WI38 (cell line): ENCODE measurements around the gene MON2.
"Not testable (repeated sequence)": the region's sequence is repeated elsewhere in the genome, so short reads cannot be mapped to it uniquely, and the experiment has no call there.

Experiments used
- H3K4me3 ChIP-seq: 2 replicates; pipeline ENCODE4 v1.5.1; 2011; ENCODE audit warnings: low read depth, mild to moderate bottlenecking, control low read depth, low read length
- TF ChIP-seq, protein P1 (sequence below): IDR thresholded peaks from 2 replicates; pipeline ENCODE4 v1.5.1; 2012; ENCODE audit warnings: low read depth, mild to moderate bottlenecking, control low read depth, low read length

MON2 gene

DNA sequence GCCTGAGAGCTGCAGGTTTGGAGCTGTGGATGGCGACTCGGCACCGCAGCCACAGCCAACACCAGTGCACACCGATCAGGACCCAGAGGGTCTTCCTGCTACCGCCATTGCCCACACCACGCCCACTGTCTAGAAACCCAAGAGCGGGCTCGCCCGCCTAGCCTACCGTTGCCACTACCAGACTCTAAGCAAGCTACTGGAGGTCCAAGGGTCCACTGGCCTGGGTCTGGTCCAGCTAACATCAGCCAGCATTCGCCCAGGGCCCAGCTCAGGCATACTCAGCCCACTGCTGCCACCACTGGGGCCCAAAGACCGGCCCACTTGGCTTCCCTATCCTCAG, 30.5 kb upstream of the MON2 start:
- H3K4me3 ChIP-seq = no peak overlapping the region
- TF ChIP-seq, protein P1, sequence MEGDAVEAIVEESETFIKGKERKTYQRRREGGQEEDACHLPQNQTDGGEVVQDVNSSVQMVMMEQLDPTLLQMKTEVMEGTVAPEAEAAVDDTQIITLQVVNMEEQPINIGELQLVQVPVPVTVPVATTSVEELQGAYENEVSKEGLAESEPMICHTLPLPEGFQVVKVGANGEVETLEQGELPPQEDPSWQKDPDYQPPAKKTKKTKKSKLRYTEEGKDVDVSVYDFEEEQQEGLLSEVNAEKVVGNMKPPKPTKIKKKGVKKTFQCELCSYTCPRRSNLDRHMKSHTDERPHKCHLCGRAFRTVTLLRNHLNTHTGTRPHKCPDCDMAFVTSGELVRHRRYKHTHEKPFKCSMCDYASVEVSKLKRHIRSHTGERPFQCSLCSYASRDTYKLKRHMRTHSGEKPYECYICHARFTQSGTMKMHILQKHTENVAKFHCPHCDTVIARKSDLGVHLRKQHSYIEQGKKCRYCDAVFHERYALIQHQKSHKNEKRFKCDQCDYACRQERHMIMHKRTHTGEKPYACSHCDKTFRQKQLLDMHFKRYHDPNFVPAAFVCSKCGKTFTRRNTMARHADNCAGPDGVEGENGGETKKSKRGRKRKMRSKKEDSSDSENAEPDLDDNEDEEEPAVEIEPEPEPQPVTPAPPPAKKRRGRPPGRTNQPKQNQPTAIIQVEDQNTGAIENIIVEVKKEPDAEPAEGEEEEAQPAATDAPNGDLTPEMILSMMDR = no peak

DNA sequence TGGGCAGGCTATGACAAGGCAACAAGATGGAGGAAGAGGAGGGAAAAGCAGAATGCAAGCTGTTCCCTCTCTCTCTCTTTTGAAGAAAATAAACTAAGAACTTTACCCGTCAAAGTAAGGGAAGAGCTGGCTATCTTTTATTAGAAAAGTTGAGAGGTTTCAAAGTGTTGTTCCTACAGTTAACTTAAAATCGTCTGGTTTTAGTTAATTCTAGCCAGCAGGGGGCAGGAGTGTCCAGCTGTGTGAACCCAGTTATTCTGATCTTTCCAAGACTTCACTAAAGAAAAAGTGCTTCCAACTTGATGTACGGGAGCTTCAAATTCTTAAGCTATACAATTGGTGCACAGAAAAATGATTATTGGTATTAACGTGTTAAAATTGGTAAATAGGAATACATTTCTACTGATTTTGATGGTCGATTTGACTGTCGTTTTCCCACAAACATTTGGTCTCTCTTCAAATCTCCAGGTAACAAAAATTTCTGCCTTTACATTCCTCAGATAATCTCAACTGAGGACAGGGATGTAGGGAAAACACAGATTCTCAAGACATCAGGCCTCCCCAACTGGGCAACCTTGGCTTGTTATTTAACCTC, 28.4 kb upstream of the MON2 start:
- TF ChIP-seq, protein P1 = peak; percentile 49
- H3K4me3 ChIP-seq = no peak overlapping the region

DNA sequence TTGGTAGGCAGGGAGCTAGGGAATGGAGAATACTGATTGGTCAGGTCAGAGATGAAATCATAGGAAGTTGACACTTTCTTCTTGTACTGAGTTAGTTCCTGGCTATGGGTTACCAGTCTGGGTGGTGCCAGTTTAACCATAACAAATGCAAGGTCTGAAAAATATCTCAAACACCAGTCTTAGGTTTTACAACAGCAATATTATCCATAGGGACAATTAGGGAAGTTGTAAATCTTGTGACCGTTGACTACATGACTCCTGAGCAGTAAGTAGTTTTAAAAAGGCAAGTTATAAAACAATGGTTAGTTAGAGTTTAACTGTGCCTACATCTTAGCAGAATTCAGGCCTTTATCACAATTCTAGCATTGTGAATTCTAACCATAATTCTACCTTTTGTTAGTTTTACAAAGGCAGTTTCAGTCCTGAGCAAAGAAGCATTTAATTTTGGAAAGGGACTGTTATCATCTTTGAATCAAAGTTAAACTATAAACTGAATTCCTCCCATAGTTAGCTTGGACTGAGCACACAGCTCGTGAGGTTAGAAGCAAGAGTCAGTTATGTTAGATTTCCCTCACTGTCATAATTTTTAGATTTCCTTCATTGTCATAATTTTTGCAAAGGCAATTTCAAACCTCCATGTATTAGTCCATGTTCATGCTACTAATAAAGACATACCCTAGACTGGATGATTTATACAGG, 19.7 kb upstream of the MON2 start:
- TF ChIP-seq, protein P1 = no peak
- H3K4me3 ChIP-seq = no peak overlapping the region

GRCh38 chr12:62448436-62448835, 18.2 kb upstream of the MON2 start:
- no peak overlapping the region for H3K4me3 ChIP-seq
- TF ChIP-seq, protein P1 = no peak

DNA sequence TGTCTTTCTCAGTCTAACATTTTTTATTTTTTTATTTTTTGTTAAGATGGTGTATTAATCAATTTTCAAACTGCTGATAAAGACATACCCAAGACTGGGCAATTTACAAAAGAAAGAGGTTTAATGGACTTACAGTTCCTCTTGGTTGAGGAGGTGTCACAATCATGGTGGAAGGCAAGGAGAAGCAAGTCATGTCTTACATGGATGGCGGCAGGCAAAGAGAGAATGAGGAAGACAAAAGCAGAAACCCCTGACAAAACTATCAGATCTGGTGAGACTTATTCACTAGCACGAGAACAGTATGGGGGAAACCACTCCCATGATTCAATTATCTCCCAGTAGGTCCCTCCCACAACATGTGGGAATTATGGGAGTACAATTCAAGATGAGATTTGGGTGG, 11.2 kb upstream of the MON2 start:
- H3K4me3 ChIP-seq = not testable (repeated sequence)

GRCh38 chr12:62458626-62459025, 8.0 kb upstream of the MON2 start:
- TF ChIP-seq, protein P1 = no peak
- H3K4me3 ChIP-seq = no peak overlapping the region

DNA sequence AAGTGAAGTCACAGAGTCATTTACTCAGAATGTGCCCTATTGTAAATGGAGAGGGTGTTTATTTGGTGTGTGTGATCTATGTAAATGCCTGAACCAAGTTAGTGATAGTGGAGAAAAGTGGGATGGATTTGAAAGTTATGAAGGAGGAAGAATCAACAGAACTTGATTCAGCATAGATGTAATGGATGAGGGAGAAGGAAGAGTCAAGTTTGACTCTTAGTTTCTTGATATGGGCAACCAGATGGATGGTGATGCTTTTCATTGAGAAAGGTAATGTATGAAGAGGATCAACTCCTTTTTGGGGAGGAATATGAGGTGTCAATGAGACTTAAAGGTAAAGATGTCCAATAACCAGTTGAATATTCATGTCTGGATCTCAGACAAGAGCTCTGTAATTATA, 6.7 kb upstream of the MON2 start:
- no peak overlapping the region for H3K4me3 ChIP-seq
- TF ChIP-seq, protein P1 = no peak

GRCh38 chr12:62461171-62461837, 5.3 kb upstream of the MON2 start:
- H3K4me3 ChIP-seq = not testable (repeated sequence)

- H3K4me3 ChIP-seq = not testable (repeated sequence)
Measured at GRCh38 chr12:62463252-62463651, 3.4 kb upstream of the MON2 start.
